ENCODE measurements around the gene SELENOF. TPM values are rescaled to one million over a fixed set of nuclear protein-coding genes. Genes with fewer than 3 reads are reported as not detected.

SELENOF gene
- polyA plus RNA-seq, 5 donors = 253 to 300 (median 294) TPM

DNA sequence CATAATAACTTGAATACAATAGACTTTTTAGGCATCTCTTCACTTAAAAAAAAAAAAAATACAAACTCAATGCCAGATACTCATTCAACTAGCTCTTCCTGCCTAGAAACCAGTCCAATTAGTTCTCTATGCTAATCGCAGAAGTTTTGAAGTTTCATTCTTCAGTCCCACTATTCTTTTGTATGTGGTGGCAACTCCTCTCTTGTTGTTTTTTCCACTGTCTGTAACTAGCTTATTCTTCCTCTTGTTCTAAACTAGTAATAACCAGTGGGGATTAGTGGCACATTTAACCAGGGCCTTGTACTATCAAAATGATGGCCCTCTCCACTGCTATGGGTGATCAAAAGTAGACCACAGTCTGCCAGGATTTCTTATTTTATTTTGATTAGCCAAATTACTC, 52.5 kb downstream of the SELENOF start:
- no peak for DNase-seq

DNA sequence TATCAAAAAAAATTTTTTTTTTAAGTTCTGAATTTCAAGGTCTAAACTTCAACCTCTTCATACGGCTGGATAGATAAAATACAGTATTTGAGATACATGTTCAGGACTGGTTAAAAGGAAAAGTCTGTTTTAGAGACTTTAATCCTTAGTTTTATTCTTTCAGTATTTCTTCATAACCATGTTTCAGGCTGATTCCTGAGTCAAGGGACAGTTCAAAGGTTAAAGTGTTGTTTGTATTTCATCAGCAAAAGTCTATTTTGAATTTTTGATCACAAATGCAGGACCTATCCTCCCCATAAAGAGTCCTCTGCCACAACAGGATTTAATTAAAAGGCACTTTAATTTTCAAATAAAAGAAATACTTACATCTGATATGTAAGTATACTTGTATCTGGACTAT, 53.5 kb downstream of the SELENOF start:
- no peak for DNase-seq

DNA sequence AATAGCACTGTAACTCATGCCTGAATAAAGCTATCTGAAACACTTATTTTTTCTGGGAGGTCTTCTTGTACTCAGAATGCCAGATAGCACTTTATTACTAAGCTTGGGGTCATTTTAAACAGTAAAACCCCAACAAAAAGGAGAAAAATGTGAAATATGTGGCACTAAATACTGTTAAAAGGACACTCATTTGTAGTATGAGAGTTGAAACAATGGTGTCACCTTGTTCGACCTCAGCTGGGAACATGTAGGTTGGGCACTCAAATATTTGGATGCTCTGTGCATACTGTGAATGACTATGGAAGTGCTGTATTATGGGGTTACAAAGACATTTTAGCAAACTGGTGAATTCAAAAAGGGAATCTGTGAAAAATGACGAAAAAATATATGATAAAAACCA, 53.9 kb downstream of the SELENOF start:
- no peak for DNase-seq

DNA sequence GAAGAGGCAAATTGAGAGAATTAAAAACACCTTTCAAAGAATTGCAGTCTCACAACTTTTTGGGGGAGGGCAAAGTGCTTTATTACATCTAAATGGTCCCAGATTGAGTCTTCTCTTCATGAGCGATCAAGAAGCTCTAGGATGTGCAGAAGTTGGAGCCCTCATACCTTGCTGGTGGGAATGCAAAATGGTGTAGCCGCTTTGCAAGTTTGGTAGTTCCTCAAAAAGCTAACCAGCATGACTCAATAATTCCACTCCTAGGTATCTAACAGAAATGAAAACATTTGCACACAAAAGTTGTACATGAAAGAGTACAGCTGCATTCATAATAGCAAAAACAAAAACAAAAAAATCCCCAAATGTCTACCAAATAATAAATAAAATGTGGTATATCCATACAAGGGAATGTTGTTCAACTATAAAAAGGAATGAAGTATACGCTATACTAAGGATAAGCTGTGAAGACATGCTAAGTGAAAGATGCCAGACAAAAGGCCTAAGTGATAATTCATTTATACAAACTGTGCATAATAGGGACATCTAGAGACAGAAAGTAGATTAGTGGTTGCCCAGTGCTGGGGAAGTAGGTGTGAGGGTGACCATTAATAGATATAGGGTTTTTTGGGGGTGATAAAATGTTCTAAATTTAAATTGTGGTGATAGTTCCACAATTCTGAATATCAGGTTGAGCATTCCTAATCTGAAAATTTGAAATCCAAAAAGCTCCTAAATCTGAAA, 55.2 kb downstream of the SELENOF start:
- DNase-seq = no peak

DNA sequence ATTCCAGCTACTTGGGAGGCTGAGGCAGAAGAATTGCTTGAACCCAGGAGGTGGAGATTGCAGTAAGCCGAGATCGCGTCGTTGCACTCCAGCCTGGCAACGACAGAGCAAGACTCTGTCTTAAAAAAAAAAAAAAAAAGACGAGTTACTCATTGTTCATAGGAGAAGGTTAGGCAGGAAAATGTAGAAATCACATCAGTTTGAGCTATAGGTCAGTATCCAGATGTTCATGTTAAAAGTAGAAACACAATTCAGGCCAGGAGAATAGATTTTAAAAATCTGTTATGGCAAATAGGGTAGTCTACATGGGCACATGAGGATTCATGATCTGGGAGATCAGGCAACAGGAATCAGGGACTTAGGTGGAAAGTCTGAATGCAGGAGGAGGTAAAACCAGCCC, 57.7 kb downstream of the SELENOF start:
- DNase-seq = no peak

DNA sequence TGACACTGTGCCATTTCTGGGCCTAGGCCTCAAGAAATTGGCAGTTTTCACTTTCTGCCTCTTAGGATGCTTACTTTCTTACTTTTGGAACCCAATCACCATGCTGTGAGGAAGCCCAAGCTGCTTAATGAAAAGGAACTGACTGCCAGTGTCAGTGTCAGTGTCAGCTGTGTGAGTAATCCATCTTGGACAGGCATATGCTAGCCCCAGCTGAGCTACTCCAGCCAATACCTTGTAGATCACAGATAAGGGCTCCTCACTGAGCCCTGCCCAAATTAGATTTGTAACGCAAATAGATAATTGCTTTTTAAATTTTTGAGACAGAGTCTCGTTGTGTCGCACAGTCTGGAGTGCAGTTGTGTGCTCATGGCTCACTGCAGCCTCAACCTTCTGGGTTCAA, 59.6 kb downstream of the SELENOF start:
- DNase-seq = no peak

DNA sequence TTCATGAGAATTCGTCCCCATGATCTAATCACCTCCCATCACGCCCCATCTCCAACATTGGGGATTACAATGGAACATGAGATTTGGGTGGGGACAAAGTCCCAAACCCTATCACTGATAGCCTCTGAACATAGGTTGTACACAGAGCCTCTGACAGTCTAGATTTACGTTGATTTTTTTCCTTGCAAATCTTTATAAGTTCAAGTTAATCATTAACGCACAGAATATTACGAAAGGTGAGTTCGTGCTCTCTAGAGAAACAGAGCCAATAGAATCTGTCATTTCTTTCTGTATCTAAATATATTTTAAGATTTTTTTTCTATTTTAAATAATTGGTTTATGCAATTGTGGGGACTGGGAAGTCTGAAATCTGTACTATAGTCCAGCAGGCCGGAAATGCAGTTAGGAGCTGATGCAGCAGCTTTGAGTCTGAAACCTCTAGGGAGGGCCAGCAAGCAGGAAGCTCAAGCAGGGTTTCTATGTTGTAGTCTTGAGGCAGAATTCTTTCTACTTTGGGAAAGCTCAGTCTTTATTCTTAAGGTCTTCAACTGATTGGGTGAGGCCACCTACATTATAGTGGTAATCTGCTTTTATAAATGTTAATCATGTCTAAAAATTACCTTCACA, 61.0 kb downstream of the SELENOF start:
- no peak for DNase-seq

DNA sequence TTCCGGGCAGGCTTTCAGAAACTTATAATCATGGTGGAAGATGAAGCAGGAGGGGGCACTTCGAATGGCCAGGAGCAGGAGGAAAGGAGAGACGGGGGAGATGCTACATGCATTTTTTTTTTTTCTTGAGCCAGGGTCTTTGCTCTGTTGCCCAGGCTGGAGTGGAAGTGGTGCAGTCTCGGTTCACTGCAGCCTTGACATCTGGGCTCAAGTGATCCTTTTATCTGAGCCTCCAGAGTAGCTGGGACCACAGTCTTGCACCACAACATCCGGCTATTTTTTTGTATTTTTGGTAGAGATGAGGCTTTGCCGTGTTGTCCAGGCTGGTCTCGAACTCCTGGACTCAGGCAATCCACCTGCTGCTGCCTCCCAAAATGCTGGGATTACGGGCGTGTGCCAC, 61.6 kb downstream of the SELENOF start:
- no peak for DNase-seq

DNA sequence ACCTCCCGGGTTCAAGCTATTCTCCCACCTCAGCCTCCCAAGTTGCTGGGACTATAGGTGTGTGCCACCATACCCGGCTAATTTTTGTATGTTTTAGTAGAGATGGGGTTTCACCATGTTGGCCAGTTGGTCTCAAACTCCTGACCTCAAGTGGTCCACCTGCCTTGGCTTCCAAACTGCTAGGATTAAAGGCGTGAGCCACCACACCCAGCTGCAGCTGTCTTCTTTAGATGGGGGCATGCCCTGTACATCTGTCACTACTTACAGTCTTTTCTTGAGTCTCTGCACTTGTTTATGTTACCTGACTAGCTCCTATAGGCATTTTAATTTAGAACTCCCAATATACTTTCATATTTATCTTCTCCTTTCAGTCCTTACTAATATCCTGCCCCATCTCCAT, 64.2 kb downstream of the SELENOF start:
- no peak for DNase-seq

DNA sequence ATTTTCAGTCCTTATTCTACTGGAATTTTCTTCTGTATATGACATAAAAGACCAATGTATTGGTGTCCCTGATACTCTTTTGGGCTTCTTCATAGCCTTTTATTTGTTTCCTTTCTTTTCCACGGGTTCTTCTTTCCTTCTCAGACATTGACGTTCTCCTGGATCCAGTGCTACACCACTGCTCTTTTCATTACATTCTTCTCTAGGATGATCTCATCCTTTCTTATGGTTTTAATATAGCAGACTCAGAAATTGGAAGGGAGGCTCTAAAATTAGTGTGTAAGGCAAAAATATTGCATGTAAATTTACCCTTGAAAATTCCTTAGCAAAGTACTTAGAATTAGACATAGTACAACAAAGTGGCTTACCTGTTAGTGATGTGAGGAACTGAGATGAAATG, 65.3 kb downstream of the SELENOF start:
- DNase-seq = no peak

DNA sequence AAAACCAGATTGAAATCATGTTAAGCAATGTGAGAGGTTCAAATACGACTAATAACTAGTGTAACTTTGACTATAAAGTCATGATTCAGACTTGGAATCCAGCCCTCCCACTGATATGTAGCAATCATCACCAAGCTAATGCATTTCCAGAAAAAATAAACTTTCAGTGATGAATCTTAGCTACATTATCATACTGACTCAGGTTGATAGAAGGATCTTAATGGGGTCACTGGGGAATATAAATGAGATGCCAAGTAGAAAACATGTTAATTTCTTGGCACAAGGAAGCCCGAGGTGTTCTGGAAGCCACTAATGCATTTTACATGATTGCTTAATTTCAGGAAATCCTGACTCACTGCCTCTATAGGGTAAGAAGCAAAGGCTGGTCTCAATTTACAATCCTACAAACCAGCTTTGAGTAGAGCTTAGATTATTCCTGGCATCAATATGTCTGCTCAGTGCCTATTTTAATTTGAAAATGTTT, 67.7 kb downstream of the SELENOF start:
- no peak for DNase-seq

DNA sequence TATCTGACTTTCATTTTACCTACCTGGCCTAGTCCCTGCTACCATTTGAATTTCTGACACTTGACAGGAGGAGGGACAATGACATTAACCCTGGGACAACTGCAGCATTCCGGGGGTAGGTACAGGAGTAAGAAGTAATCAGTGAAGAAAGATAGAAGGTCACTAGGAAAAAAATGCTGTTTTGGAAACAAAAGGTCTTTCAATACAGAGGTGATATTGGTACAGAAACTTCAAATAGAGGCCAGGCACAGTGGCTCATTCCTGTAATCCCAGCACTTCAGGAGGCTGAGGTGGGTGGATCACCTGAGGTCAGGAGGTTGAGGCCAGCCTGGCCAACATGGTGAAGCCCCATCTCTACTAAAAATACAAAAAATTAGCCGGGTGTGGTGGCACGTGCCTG, 68.4 kb downstream of the SELENOF start:
- DNase-seq = no peak

DNA sequence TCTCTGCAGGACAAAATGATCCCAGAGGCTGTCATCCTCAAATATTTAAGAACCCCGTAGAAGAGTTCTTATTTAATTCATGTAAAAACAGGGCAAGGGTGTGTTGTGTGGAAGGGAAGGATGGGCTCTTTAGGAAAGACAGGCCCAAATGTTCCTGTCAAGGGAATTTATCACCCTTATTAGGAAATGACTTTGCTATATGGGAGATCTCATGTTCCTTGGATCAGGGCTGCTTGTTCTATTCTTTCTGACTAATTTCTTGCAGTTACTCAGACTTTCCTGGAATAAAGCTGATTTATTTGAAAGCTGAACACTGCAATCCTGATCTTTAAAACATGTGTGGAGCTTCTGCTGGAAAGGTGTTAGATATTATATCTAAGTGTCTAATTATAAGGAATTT, 72.8 kb downstream of the SELENOF start:
- no peak for DNase-seq

DNA sequence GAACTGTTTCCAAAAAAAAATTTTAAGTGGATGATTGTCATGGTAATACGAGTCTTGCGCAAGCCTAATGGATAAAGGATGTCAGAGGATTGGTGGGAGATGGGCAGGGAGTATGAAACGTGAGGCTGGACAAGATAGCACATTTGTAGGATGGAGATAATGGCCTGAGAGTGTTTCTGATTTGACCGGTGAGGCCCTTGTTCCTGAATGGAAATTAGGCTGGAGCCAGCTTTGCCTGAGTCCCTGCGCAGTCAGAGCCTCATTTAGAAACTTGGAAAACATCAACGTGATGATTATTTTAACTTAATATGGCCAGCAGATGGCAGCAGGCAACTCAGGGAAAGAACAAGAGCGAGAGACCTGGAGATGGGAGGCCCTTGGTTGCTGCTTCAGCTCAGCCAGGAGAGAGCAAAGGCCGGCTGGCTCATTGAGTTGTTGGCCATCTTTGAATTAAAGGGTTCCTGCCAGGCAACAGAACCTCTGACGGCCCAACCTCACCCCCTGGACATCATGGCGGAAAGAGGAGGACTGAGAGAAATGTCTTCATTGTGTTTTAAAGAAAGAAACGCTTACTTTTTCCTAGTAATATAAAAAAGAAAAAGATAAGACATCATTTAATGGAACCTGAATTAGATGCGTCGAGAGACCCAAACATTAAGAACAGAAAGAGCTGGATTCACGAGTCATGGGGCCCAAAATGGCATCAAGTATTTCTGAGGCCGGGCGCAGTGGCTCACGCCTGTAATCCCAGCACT, 80.3 kb downstream of the SELENOF start:
- peak; percentile 64 to 74 for DNase-seq

DNA sequence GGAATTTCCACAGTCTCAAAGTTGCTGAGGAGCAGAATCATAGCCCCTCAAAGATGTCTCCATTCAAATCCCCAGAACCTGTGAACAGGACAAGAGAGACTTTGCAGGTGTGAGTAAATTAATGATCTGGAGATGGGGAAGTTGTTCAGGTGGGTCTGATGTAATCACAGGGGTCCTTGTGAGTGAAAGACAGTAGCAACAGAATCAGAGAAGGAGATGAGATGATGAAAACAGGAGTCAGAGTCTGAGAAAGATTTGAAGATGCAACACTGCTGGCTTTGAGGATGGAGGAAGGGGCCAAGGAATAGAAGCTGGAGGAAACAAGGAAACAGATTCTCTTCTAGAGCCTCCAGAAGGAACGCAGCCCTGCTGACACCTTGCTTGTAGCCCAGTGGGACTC, 81.5 kb downstream of the SELENOF start:
- DNase-seq = no peak

DNA sequence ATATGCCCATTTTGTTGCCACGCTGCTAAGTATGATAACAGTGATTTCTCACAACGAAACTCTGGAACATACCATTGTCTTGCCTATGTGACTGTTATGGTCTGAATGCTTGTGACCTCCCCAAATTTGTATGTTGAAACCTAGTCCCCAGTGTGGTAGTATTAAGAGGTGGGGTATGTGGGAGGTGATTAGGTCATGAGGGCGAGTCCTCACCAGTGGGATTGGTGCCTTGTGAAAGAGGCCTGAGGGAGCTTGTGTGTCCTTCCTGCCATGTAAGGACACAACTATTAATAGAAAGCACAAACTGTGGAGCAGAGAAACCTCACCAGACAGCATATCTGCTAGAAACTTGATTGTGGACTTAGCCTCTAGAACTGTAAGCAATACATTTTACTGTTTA, 84.6 kb downstream of the SELENOF start:
- no peak for DNase-seq

DNA sequence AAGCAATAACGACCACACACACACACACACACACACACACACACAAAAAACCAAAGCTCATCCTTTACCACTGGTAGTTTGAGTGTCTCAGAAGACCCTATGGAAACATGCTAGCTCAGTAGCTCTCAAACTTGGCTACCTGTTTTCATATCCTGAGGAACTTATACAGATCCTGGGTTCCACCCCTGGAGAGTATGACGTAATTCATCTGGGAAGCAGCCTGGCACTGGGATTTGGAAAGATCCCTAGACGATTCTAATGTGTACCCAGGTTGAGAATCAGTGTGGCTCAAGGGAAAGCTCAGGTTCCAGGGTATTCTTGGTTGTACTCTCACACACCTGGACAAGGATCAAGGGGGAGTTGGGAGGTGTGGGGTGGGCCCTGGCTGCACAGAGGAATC, 85.9 kb downstream of the SELENOF start:
- no peak for DNase-seq

DNA sequence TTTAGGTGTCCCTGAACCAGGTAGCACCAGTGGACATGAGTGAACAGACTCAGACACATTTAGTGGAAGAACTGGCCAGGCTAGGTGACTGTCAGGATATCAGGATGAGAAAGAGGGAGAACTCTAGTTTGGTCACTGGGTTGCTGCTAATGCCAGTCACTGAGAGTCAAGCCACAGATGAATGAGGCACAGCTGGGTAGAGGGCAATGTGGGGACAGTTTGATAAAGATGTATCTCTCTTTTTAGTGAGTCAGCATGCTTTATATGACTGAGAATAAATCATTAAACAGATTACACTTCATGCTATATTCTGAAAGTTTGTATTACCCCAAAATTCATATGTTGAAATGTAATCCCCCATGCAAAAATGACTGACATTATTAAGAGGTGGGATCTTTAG, 87.1 kb downstream of the SELENOF start:
- no peak for DNase-seq

DNA sequence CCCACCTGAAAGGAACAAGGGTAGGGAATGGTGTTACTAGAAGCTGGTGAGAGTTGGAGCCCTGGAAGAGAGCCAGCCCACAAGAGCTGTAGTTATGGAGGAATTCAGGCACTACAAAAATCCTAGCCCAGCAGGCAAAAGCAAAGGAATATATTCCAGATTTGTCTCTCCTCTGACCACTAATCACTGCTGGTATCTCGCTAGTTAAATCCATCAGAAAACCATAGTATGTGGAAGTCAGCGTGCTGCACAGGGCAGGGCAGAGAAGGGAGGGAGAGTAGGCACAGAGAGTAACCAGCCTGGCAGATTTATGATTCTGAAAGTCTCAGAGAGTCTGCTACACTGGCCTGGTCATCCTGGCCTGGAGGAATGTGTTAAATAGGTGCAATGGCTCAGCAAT, 88.6 kb downstream of the SELENOF start:
- DNase-seq = no peak

DNA sequence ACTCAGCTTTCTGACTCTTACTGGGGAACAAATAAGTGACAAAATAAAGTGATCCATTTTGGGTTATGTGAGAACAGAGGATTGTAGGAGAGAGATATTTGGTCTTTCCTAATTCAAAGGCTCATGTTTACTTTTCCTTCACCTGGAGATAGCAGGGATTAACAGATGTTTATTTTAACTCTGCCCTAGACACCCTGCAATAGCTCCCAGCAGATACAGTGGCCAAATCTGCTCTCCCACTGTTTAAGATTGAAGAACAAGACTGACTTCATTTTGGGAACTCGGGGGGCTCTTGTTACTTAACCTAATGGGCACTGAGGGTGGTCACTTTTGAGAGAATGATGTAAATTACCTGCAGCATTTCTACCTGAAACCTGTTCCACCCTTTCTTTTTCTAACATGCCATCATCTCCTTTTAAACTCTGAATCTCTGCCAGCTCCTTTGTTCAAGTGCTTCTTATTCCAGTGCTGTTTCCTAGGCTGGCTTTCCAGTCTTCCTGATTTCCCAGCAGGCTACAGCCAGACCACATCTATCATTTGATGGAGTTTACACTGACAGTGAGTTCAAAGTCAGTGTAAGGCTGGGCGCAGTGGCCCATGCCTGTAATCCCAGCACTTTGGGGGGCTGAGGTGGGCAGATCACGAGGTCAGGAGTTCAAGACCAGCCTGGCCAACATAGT, 90.0 kb downstream of the SELENOF start:
- DNase-seq = no peak

DNA sequence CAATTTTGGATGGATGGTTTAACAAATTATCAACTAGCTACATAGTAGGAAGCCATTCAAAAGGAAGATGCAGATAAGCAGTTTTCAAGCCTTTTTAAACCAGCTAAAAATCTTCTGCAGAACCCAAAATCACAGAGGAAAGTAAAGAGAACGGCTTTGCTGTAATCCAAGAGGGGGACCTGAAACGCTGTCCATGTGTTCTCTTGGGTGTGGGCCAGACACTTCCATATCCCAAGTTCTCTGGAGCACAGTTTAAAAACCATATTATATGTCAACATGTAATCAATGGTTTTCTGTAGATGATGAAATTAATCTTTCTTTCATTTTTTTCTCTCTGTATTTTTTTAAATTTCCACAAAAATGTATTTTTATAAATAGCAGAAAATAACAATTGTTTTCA, 90.5 kb downstream of the SELENOF start:
- no peak for DNase-seq

DNA sequence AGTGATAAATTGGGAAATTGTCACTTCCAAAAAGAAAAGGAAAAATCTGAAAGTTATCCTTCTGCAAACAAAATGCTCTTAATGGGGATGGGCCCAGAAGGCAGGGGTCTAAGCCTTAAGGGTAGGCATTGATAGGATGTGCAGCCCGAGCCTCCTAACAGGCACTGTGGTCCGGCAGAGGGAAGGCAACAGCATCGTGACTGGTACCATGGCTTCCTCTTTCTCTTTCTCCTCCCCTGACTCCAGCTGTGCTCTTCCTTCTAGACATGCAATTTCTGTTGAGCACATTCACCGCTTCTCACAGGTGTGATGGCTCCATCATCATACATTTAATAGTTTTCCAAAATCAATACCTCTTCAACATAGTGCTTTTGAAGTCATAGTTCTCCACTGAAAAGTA, 91.5 kb downstream of the SELENOF start:
- DNase-seq = no peak
